Loucy (cell line): ENCODE results near the gene HERC3.

Source experiments
- H2AFZ ChIP-seq: fragments of 200-600 bp; sonication (generic); 2 replicates; pipeline ENCODE4 v1.6.0; 2016; ENCODE audit warnings: antibody characterized with exemption, mild to moderate bottlenecking, low read length, moderate library complexity
- H3F3A ChIP-seq: fragments of 200-600 bp; 2 replicates; pipeline ENCODE4 v1.6.0; 2016; ENCODE audit warnings: antibody characterized with exemption, low read depth, mild to moderate bottlenecking
- H3K27me3 ChIP-seq: fragments of 200-600 bp; sonication (generic); 2 replicates; pipeline ENCODE4 v1.6.1; 2014; ENCODE audit warnings: low read length, mild to moderate bottlenecking; ENCODE audit not compliant: insufficient read depth, poor library complexity, severe bottlenecking
- H3K36me3 ChIP-seq: fragments of 200-600 bp; sonication (generic); 2 replicates; pipeline ENCODE4 v1.6.1; 2016; ENCODE audit warnings: low read length; ENCODE audit not compliant: insufficient read depth
- H3K4me1 ChIP-seq: fragments of 200-600 bp; sonication (generic); 2 replicates; pipeline ENCODE4 v1.5.1; 2014; ENCODE audit warnings: low read length, mild to moderate bottlenecking; ENCODE audit not compliant: insufficient read depth, poor library complexity, severe bottlenecking
- H3K4me2 ChIP-seq: fragments of 200-600 bp; sonication (generic); 2 replicates; pipeline ENCODE4 v1.6.0; 2014; ENCODE audit warnings: antibody characterized with exemption, low read length, low read depth, mild to moderate bottlenecking; ENCODE audit not compliant: poor library complexity, severe bottlenecking
- H3K4me3 ChIP-seq: fragments of 200-600 bp; sonication (generic); 2 replicates; pipeline ENCODE4 v1.5.1; 2014; ENCODE audit warnings: low read length, mild to moderate bottlenecking, mixed read lengths; ENCODE audit not compliant: poor library complexity, severe bottlenecking
- H3K79me2 ChIP-seq: fragments of 200-600 bp; sonication (generic); 2 replicates; pipeline ENCODE4 v1.6.1; 2014; ENCODE audit warnings: low read length; ENCODE audit not compliant: insufficient read depth
- H3K9ac ChIP-seq: fragments of 200-600 bp; sonication (generic); 2 replicates; pipeline ENCODE4 v1.6.0; 2014; ENCODE audit warnings: mild to moderate bottlenecking, low read depth, low read length, moderate library complexity; ENCODE audit not compliant: poor library complexity, severe bottlenecking
- H3K9me2 ChIP-seq: fragments of 200-600 bp; sonication (generic); replicated peaks from 2 replicates; pipeline ENCODE4 v1.6.1; 2016; ENCODE audit warnings: low read depth, low read length, mixed read lengths
- H3K9me3 ChIP-seq: fragments of 200-600 bp; sonication (generic); 2 replicates; pipeline ENCODE4 v1.6.1; 2014; ENCODE audit warnings: mild to moderate bottlenecking, antibody characterized with exemption, low read length, low read depth; ENCODE audit not compliant: insufficient read depth
- H4K20me1 ChIP-seq: fragments of 200-600 bp; sonication (generic); 2 replicates; pipeline ENCODE4 v1.6.0; 2014; ENCODE audit warnings: antibody characterized with exemption, low read length, mild to moderate bottlenecking; ENCODE audit not compliant: insufficient read depth, poor library complexity, severe bottlenecking
- EZH2phosphoT487 ChIP-seq: fragments of 200-600 bp; IDR thresholded peaks from 2 replicates; pipeline ENCODE4 v1.6.1; 2018; ENCODE audit warnings: antibody characterized with exemption, mild to moderate bottlenecking, moderate library complexity, borderline replicate concordance
- TF ChIP-seq, protein P1 (sequence below): fragments of 200-600 bp; sonication (generic); conservative IDR thresholded peaks from 2 replicates; pipeline ENCODE4 v1.5.1; 2014; ENCODE audit warnings: mild to moderate bottlenecking, antibody characterized with exemption, low read length

HERC3 gene

DNA sequence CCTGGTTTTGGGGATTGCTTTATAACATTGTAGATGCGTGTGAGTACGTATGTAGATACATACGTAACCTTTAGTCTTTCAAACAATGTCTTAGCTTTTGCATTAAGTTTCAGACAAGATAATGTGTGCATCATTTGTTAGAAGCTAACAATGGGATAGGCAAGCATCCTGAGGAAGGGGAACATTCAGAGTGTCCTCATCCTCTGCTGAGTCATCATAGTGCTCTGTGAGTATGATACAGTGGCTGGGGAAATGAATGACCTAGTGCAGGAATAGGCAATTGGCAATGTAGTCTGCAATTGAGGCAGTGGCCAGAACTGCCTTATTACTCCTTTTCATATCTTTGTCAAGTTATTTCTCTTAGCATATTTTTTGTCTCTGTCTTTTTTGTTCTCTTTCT lies 98.1 kb downstream of the HERC3 start:
- no peak overlapping the region for H2AFZ ChIP-seq
- H3K9me3 ChIP-seq: no peaks in the 10 kb centered on the region
- H3K4me3 ChIP-seq: no peak overlapping the region
- peaks cover 8% of the 10 kb centered on the region; the same call in 1 of the 2 replicates for H3K36me3 ChIP-seq
- H3K79me2 ChIP-seq: no peaks in the 10 kb centered on the region
- H3K27me3 ChIP-seq: no peaks in the 10 kb centered on the region
- no peaks in the 10 kb centered on the region for H3K9me2 ChIP-seq
- no peak overlapping the region for H3K4me2 ChIP-seq
- H4K20me1 ChIP-seq: no peaks in the 10 kb centered on the region
- no peak overlapping the region for H3K9ac ChIP-seq
- H3K4me1 ChIP-seq: no peaks in the 10 kb centered on the region
- no peaks in the 10 kb centered on the region for H3F3A ChIP-seq
- no peak for TF ChIP-seq EZH2phosphoT487
- TF ChIP-seq, protein P1, sequence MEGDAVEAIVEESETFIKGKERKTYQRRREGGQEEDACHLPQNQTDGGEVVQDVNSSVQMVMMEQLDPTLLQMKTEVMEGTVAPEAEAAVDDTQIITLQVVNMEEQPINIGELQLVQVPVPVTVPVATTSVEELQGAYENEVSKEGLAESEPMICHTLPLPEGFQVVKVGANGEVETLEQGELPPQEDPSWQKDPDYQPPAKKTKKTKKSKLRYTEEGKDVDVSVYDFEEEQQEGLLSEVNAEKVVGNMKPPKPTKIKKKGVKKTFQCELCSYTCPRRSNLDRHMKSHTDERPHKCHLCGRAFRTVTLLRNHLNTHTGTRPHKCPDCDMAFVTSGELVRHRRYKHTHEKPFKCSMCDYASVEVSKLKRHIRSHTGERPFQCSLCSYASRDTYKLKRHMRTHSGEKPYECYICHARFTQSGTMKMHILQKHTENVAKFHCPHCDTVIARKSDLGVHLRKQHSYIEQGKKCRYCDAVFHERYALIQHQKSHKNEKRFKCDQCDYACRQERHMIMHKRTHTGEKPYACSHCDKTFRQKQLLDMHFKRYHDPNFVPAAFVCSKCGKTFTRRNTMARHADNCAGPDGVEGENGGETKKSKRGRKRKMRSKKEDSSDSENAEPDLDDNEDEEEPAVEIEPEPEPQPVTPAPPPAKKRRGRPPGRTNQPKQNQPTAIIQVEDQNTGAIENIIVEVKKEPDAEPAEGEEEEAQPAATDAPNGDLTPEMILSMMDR: no peak

GRCh38 chr4:88693792-88694191 lies 101.5 kb downstream of the HERC3 start:
- Histone ChIP-seq H2AFZ (no peak overlapping the region), H3K36me3 (no peaks in the 10 kb centered on the region), H3K79me2 (no peaks in the 10 kb centered on the region), H3F3A (no peaks in the 10 kb centered on the region), H3K9ac (no peak overlapping the region), H3K4me3 (no peak overlapping the region), H3K27me3 (no peaks in the 10 kb centered on the region), H3K4me2 (no peak overlapping the region), H3K9me2 (no peaks in the 10 kb centered on the region), H3K4me1 (no peaks in the 10 kb centered on the region), H4K20me1 (no peaks in the 10 kb centered on the region), H3K9me3 (no peaks in the 10 kb centered on the region)
- TF ChIP-seq, protein P1: no peak
- TF ChIP-seq EZH2phosphoT487: no peak

GRCh38 chr4:88696630-88697029 lies 104.3 kb downstream of the HERC3 start:
- Histone ChIP-seq H3K4me3 (peak overlapping the region; percentile 77), H3K9ac (peak overlapping the region; percentile 69), H3K9me3 (no peaks in the 10 kb centered on the region), H4K20me1 (no peaks in the 10 kb centered on the region), H3K4me2 (peak overlapping the region; percentile 39), H3F3A (no peaks in the 10 kb centered on the region), H3K36me3 (no peaks in the 10 kb centered on the region), H3K79me2 (no peaks in the 10 kb centered on the region), H2AFZ (no peak overlapping the region), H3K9me2 (no peaks in the 10 kb centered on the region), H3K27me3 (no peaks in the 10 kb centered on the region), H3K4me1 (no peaks in the 10 kb centered on the region)
- TF ChIP-seq EZH2phosphoT487: no peak
- TF ChIP-seq, protein P1: no peak
